ENCODE data around the gene LPGAT1. TPM values are rescaled to one million over a fixed set of nuclear protein-coding genes. Genes with fewer than 3 reads are reported as not detected.

LPGAT1 gene
- total RNA-seq, 1 experiment from 2014 or later, result 32.4 TPM

- DNase-seq (ENCODE audit: low read depth), result no peak
Measured at GRCh38 chr1:211762206-211762605, 68.4 kb downstream of the LPGAT1 start.

- DNase-seq (ENCODE audit: low read depth), result no peak
Measured at GRCh38 chr1:211761400-211761799, 69.2 kb downstream of the LPGAT1 start.

- no peak for DNase-seq (ENCODE audit: low read depth)
Measured at GRCh38 chr1:211756471-211757020, 74.0 kb downstream of the LPGAT1 start.

- DNase-seq (ENCODE audit: low read depth), result no peak
Measured at GRCh38 chr1:211753649-211754251, 76.8 kb downstream of the LPGAT1 start.

GRCh38 chr1:211752951-211753486 lies 77.5 kb downstream of the LPGAT1 start:
- DNase-seq (ENCODE audit: low read depth), result no peak

GRCh38 chr1:211752317-211752716 lies 78.2 kb downstream of the LPGAT1 start:
- no peak for DNase-seq (ENCODE audit: low read depth)

- no peak for DNase-seq (ENCODE audit: low read depth)
Measured at GRCh38 chr1:211751438-211751837, 79.1 kb downstream of the LPGAT1 start.

GRCh38 chr1:211750599-211750998 lies 80.0 kb downstream of the LPGAT1 start:
- DNase-seq (ENCODE audit: low read depth), result no peak

GRCh38 chr1:211749251-211749650 lies 81.3 kb downstream of the LPGAT1 start:
- DNase-seq (ENCODE audit: low read depth), result no peak

- DNase-seq (ENCODE audit: low read depth), result no peak
Measured at GRCh38 chr1:211748810-211749209, 81.8 kb downstream of the LPGAT1 start.

GRCh38 chr1:211742889-211743529 lies 87.6 kb downstream of the LPGAT1 start:
- no peak for DNase-seq (ENCODE audit: low read depth)

GRCh38 chr1:211742272-211742671 lies 88.3 kb downstream of the LPGAT1 start:
- no peak for DNase-seq (ENCODE audit: low read depth)

- no peak for DNase-seq (ENCODE audit: low read depth)
Measured at GRCh38 chr1:211741788-211742187, 88.8 kb downstream of the LPGAT1 start.

GRCh38 chr1:211741116-211741515 lies 89.4 kb downstream of the LPGAT1 start:
- no peak for DNase-seq (ENCODE audit: low read depth)

- no peak for DNase-seq (ENCODE audit: low read depth)
Measured at GRCh38 chr1:211739671-211740411, 90.7 kb downstream of the LPGAT1 start.

GRCh38 chr1:211738691-211739301 lies 91.8 kb downstream of the LPGAT1 start:
- DNase-seq (ENCODE audit: low read depth), result no peak

GRCh38 chr1:211738096-211738690 lies 92.4 kb downstream of the LPGAT1 start:
- DNase-seq (ENCODE audit: low read depth), result no peak

GRCh38 chr1:211737115-211738035 lies 93.2 kb downstream of the LPGAT1 start:
- no peak for DNase-seq (ENCODE audit: low read depth)

- no peak for DNase-seq (ENCODE audit: low read depth)
Measured at GRCh38 chr1:211736351-211736915, 94.1 kb downstream of the LPGAT1 start.
